ENCODE results near the gene ATXN7L2.

Gene ATXN7L2

DNA sequence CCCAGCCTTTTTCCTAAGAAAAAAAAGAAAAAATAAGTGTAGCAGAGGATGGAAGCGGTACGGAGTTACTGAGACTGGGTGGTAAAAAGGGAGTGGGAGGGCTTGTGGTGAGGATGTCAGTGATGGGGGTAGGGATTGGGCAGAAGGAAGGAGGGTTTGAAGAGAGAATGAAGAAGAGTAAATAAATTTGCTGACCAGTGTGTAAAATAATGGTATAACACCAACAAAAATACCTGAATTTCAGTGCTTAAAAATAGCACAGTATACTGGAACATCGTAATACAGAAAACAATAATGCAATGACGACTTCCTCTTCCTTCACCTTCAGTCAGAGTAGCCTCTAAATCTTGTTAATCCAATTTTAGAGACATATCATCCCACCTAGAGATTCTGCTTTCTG lies 36.2 kb upstream of the ATXN7L2 start:
- Histone ChIP-seq H3K27ac (ENCODE audit: low read length) (no peak overlapping the region), H3K4me3 (ENCODE audit: low read length) (no peak overlapping the region), H3K9me2 (replicated peaks; ENCODE audit: insufficient read depth, low read length) (no peaks in the 10 kb centered on the region), H3F3A (ENCODE audit: insufficient read depth, low read length) (no peaks in the 10 kb centered on the region), H3K27me3 (replicated peaks; ENCODE audit: insufficient read depth, low read length) (no peaks in the 10 kb centered on the region), H3K4me1 (ENCODE audit: low read length) (no peaks in the 10 kb centered on the region), H3K9me3 (replicated peaks; ENCODE audit: insufficient read depth, low read length) (no peaks in the 10 kb centered on the region), H3K79me2 (ENCODE audit: low read length) (no peaks in the 10 kb centered on the region), H3K4me2 (ENCODE audit: low read depth, low read length) (no peak overlapping the region), H4K20me1 (ENCODE audit: insufficient read depth, low read length) (no peaks in the 10 kb centered on the region), H2AFZ (ENCODE audit: low read length) (no peak overlapping the region), H3K36me3 (replicated peaks; ENCODE audit: insufficient read depth, low read length) (no peaks in the 10 kb centered on the region), H3K9ac (ENCODE audit: low read length) (no peak overlapping the region)
- no peak for TF ChIP-seq EZH2phosphoT487 (IDR thresholded peaks at IDR 0.05; ENCODE audit: low read length)
- no peak for TF ChIP-seq EZH2 (optimal IDR thresholded peaks at IDR 0.05; ENCODE audit: low read depth, low read length)
- TF ChIP-seq, protein P1, sequence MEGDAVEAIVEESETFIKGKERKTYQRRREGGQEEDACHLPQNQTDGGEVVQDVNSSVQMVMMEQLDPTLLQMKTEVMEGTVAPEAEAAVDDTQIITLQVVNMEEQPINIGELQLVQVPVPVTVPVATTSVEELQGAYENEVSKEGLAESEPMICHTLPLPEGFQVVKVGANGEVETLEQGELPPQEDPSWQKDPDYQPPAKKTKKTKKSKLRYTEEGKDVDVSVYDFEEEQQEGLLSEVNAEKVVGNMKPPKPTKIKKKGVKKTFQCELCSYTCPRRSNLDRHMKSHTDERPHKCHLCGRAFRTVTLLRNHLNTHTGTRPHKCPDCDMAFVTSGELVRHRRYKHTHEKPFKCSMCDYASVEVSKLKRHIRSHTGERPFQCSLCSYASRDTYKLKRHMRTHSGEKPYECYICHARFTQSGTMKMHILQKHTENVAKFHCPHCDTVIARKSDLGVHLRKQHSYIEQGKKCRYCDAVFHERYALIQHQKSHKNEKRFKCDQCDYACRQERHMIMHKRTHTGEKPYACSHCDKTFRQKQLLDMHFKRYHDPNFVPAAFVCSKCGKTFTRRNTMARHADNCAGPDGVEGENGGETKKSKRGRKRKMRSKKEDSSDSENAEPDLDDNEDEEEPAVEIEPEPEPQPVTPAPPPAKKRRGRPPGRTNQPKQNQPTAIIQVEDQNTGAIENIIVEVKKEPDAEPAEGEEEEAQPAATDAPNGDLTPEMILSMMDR (IDR thresholded peaks at IDR 0.05; ENCODE audit: low read length) = no peak
- DNase-seq = no peak

DNA sequence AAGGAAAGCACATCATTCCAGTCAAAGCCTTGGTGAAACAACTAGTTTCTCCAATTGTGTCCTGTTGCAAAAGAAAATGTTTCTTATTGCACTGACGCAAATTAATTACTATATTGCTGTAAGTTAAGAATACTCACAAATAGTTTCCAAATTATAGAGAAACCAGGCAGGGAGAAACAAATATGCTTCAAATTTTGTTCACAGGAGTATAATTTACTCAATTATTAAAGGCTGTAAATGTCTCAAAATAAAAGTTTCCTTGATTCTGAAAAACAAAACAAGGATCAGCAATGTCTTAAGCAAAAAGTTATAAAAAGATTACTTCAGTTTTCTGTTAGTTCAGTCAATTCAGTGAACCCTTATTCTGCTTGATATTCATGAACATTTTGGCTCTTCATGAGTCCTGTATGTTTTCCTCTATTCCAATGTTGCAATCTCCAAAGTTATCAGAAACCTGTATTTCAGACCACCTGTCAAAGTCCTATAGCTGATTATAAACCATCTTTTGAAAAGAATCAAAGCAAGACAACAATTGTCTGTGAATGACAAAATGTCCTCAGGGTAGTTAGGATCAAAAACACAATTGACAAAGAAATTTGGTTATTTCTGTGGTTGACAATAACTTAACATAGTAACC lies 29.1 kb upstream of the ATXN7L2 start:
- H3K4me2 ChIP-seq (ENCODE audit: low read depth, low read length) = no peak overlapping the region
- no peak for DNase-seq
- H3K9ac ChIP-seq (ENCODE audit: low read length) = no peak overlapping the region
- H3F3A ChIP-seq (ENCODE audit: insufficient read depth, low read length) = no peaks in the 10 kb centered on the region
- no peak overlapping the region for H3K4me3 ChIP-seq (ENCODE audit: low read length)
- no peaks in the 10 kb centered on the region for H4K20me1 ChIP-seq (ENCODE audit: insufficient read depth, low read length)
- TF ChIP-seq, protein P1 (IDR thresholded peaks at IDR 0.05; ENCODE audit: low read length) = no peak
- H3K4me1 ChIP-seq (ENCODE audit: low read length) = no peaks in the 10 kb centered on the region
- H3K9me2 ChIP-seq (replicated peaks; ENCODE audit: insufficient read depth, low read length) = no peaks in the 10 kb centered on the region
- H3K27ac ChIP-seq (ENCODE audit: low read length) = no peak overlapping the region
- no peaks in the 10 kb centered on the region for H3K9me3 ChIP-seq (replicated peaks; ENCODE audit: insufficient read depth, low read length)
- H3K36me3 ChIP-seq (replicated peaks; ENCODE audit: insufficient read depth, low read length) = no peaks in the 10 kb centered on the region
- H3K79me2 ChIP-seq (ENCODE audit: low read length) = no peaks in the 10 kb centered on the region
- no peaks in the 10 kb centered on the region for H3K27me3 ChIP-seq (replicated peaks; ENCODE audit: insufficient read depth, low read length)
- H2AFZ ChIP-seq (ENCODE audit: low read length) = no peak overlapping the region

DNA sequence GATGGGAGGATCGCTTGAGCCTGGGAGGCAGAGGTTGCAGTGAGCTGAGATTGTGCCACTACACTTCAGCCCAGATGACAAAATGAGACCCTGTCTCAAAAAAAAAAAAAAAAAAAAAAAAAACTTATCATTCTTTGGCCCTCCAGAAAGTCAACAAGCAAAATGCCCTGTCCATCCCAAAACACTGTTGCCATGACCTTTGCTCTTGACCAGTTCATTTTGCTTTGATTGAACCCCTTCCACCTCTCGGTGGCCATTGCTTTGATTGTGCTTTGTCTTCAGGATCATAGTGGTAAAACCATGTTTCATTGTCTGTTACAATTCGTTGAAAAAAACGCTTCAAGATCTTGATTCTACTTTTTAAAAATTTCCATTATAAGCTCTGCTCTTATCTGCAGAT lies 25.9 kb upstream of the ATXN7L2 start:
- H3K27me3 ChIP-seq (replicated peaks; ENCODE audit: insufficient read depth, low read length) = no peaks in the 10 kb centered on the region
- no peak overlapping the region for H3K9ac ChIP-seq (ENCODE audit: low read length)
- DNase-seq = no peak
- no peaks in the 10 kb centered on the region for H3F3A ChIP-seq (ENCODE audit: insufficient read depth, low read length)
- H3K9me3 ChIP-seq (replicated peaks; ENCODE audit: insufficient read depth, low read length) = no peaks in the 10 kb centered on the region
- H3K36me3 ChIP-seq (replicated peaks; ENCODE audit: insufficient read depth, low read length) = no peaks in the 10 kb centered on the region
- H3K4me3 ChIP-seq (ENCODE audit: low read length) = no peak overlapping the region
- H3K79me2 ChIP-seq (ENCODE audit: low read length) = no peaks in the 10 kb centered on the region
- TF ChIP-seq EZH2 (optimal IDR thresholded peaks at IDR 0.05; ENCODE audit: low read depth, low read length) (no peak), EZH2phosphoT487 (IDR thresholded peaks at IDR 0.05; ENCODE audit: low read length) (no peak)
- TF ChIP-seq, protein P1 (IDR thresholded peaks at IDR 0.05; ENCODE audit: low read length) = no peak
- no peak overlapping the region for H3K27ac ChIP-seq (ENCODE audit: low read length)
- no peak overlapping the region for H2AFZ ChIP-seq (ENCODE audit: low read length)
- H3K4me1 ChIP-seq (ENCODE audit: low read length) = no peaks in the 10 kb centered on the region
- no peaks in the 10 kb centered on the region for H4K20me1 ChIP-seq (ENCODE audit: insufficient read depth, low read length)
- H3K9me2 ChIP-seq (replicated peaks; ENCODE audit: insufficient read depth, low read length) = no peaks in the 10 kb centered on the region
- H3K4me2 ChIP-seq (ENCODE audit: low read depth, low read length) = no peak overlapping the region

Measured in MM.1S (cell line).